Measurements from ENCODE around the gene TIMELESS. TPM values are rescaled to one million over a fixed set of nuclear protein-coding genes. Genes with fewer than 3 reads are reported as not detected.

The TIMELESS gene
- total RNA-seq, 1 experiment from 2014 or later = 43.2 TPM

- intact Hi-C loops (cut with micrococcal nuclease; ENCODE audit: unreplicated experiment) = no loop called here
- Histone ChIP-seq H3K27me3 (replicated peaks; ENCODE audit: control insufficient read depth, insufficient read depth, low read length) (no peaks in the 10 kb centered on the region), H3K9me3 (no peaks in the 10 kb centered on the region), H3K36me3 (ENCODE audit: control insufficient read depth, insufficient read depth, low read length) (no peaks in the 10 kb centered on the region), H3K4me1 (no peaks in the 10 kb centered on the region), H3K4me3 (ENCODE audit: low read depth, low read length) (no peak overlapping the region)
- ChIA-PET POLR2A (no interaction called here), CTCF (no interaction called here)
- H3K27ac Mint-ChIP-seq (ENCODE audit: unreplicated experiment) = no peak overlapping the region
- no peak for TF ChIP-seq CTCF (IDR thresholded peaks at IDR 0.05; ENCODE audit: insufficient read depth in 1 of 2, low read depth in 1 of 2, low read length in 1 of 2, severe bottlenecking in 1 of 2, unreplicated experiment in 1 of 2)
- peaks cover 28% of the 10 kb centered on the region for H3K36me3 Mint-ChIP-seq (ENCODE audit: insufficient read depth, unreplicated experiment)
- no peaks in the 10 kb centered on the region for H3K4me1 Mint-ChIP-seq (ENCODE audit: low read depth, unreplicated experiment)
- no peak overlapping the region for H3K4me3 Mint-ChIP-seq (ENCODE audit: unreplicated experiment)
- H3K9me3 Mint-ChIP-seq (ENCODE audit: unreplicated experiment) = no peaks in the 10 kb centered on the region
- H3K27me3 Mint-ChIP-seq (ENCODE audit: insufficient read depth, unreplicated experiment) = no peaks in the 10 kb centered on the region
- no peak for DNase-seq
- BruUV-seq (replicated peaks) = no TSS peak
These were observed 17.9 kb downstream of the TIMELESS start for GRCh38 chr12:56431288-56431687.

GRCh38 chr12:56425940-56426438, 23.2 kb downstream of the TIMELESS start:
- H3K4me3 ChIP-seq (ENCODE audit: low read depth, low read length) = no peak overlapping the region
- Mint-ChIP-seq H3K4me3 (ENCODE audit: unreplicated experiment) (no peak overlapping the region), H3K4me1 (ENCODE audit: low read depth, unreplicated experiment) (no peaks in the 10 kb centered on the region), H3K36me3 (ENCODE audit: insufficient read depth, unreplicated experiment) (peaks cover 21% of the 10 kb centered on the region), H3K27me3 (ENCODE audit: insufficient read depth, unreplicated experiment) (no peaks in the 10 kb centered on the region), H3K9me3 (ENCODE audit: unreplicated experiment) (no peaks in the 10 kb centered on the region), H3K27ac (ENCODE audit: unreplicated experiment) (no peak overlapping the region)
- intact Hi-C loops (cut with micrococcal nuclease; ENCODE audit: unreplicated experiment) = no loop called here
- H3K27me3 ChIP-seq (replicated peaks; ENCODE audit: control insufficient read depth, insufficient read depth, low read length) = no peaks in the 10 kb centered on the region
- BruUV-seq (replicated peaks) = no TSS peak
- TF ChIP-seq CTCF (IDR thresholded peaks at IDR 0.05; ENCODE audit: insufficient read depth in 1 of 2, low read depth in 1 of 2, low read length in 1 of 2, severe bottlenecking in 1 of 2, unreplicated experiment in 1 of 2) = no peak
- H3K9me3 ChIP-seq = no peaks in the 10 kb centered on the region
- H3K36me3 ChIP-seq (ENCODE audit: control insufficient read depth, insufficient read depth, low read length) = peaks cover 1% of the 10 kb centered on the region; the same call in 1 of the 2 replicates
- DNase-seq = no peak
- POLR2A ChIA-PET = no interaction called here
- CTCF ChIA-PET = no interaction called here
- H3K4me1 ChIP-seq = no peaks in the 10 kb centered on the region

GRCh38 chr12:56425193-56425592, 24.0 kb downstream of the TIMELESS start:
- no TSS peak for BruUV-seq (replicated peaks)
- no peaks in the 10 kb centered on the region for H3K27me3 Mint-ChIP-seq (ENCODE audit: insufficient read depth, unreplicated experiment)
- POLR2A ChIA-PET = no interaction called here

More at GRCh38 chr12:56425193-56425592, 24.0 kb downstream of the TIMELESS start:
- CTCF ChIA-PET = interaction anchor here (0.6 kb wide), 1 partner anchor 14 kb away, joined by 4 read pairs; no protein-coding TSS in a partner anchor
- Histone ChIP-seq H3K4me3 (ENCODE audit: low read depth, low read length) (no peak overlapping the region), H3K27me3 (replicated peaks; ENCODE audit: control insufficient read depth, insufficient read depth, low read length) (no peaks in the 10 kb centered on the region), H3K9me3 (no peaks in the 10 kb centered on the region), H3K4me1 (no peaks in the 10 kb centered on the region), H3K36me3 (ENCODE audit: control insufficient read depth, insufficient read depth, low read length) (peaks cover 1% of the 10 kb centered on the region; the same call in 1 of the 2 replicates)
- H3K27ac Mint-ChIP-seq (ENCODE audit: unreplicated experiment) = no peak overlapping the region
- no peak for DNase-seq
- no peak overlapping the region for H3K4me3 Mint-ChIP-seq (ENCODE audit: unreplicated experiment)
- no peak for TF ChIP-seq CTCF (IDR thresholded peaks at IDR 0.05; ENCODE audit: insufficient read depth in 1 of 2, low read depth in 1 of 2, low read length in 1 of 2, severe bottlenecking in 1 of 2, unreplicated experiment in 1 of 2)
- intact Hi-C loops (cut with micrococcal nuclease; ENCODE audit: unreplicated experiment) = no loop called here
- peaks cover 21% of the 10 kb centered on the region for H3K36me3 Mint-ChIP-seq (ENCODE audit: insufficient read depth, unreplicated experiment)
- H3K9me3 Mint-ChIP-seq (ENCODE audit: unreplicated experiment) = no peaks in the 10 kb centered on the region
- H3K4me1 Mint-ChIP-seq (ENCODE audit: low read depth, unreplicated experiment) = no peaks in the 10 kb centered on the region

All from Caco-2 (cell line).